Stimulated activated naive CD8-positive, alpha-beta T cell treated with anti-CD3 and anti-CD28 coated beads, Interleukin-15, Interleukin-2, amounts not matched to agents 100 ng/mL and 50 ng/mL, for 24 hours (primary cell): Measurements from ENCODE around the gene CRISPLD2.
"Not testable (repeated sequence)": the region's sequence is repeated elsewhere in the genome, so short reads cannot be mapped to it uniquely, and the experiment has no call there.

Source experiments
- H3K27ac Mint-ChIP-seq: one replicate; pipeline ENCODE4 v1.8.0; 2021; ENCODE audit warnings: mild to moderate bottlenecking, mixed read lengths
- H3K27me3 Mint-ChIP-seq: one replicate; pipeline ENCODE4 v1.8.0; 2021; ENCODE audit warnings: mixed read lengths
- H3K36me3 Mint-ChIP-seq: one replicate; pipeline ENCODE4 v1.8.0; 2021; ENCODE audit warnings: low read depth, mixed read lengths
- H3K4me1 Mint-ChIP-seq: one replicate; pipeline ENCODE4 v1.8.0; 2021; ENCODE audit warnings: low read depth, mixed read lengths
- H3K4me3 Mint-ChIP-seq: one replicate; pipeline ENCODE4 v1.8.0; 2021; ENCODE audit warnings: mild to moderate bottlenecking, mixed read lengths
- H3K9me3 Mint-ChIP-seq: one replicate; pipeline ENCODE4 v1.8.0; 2021; ENCODE audit warnings: mixed read lengths

Gene CRISPLD2

GRCh38 chr16:84931506-84931905 is 111.7 kb downstream of the CRISPLD2 start:
- Mint-ChIP-seq H3K27ac (no peak overlapping the region), H3K36me3 (no peaks in the 10 kb centered on the region), H3K4me1 (peaks cover 4% of the 10 kb centered on the region), H3K27me3 (no peaks in the 10 kb centered on the region), H3K4me3 (no peak overlapping the region), H3K9me3 (peaks cover 3% of the 10 kb centered on the region)

- H3K27me3 Mint-ChIP-seq: no peaks in the 10 kb centered on the region
- no peak overlapping the region for H3K27ac Mint-ChIP-seq
- H3K9me3 Mint-ChIP-seq: peaks cover 3% of the 10 kb centered on the region
- H3K4me3 Mint-ChIP-seq: no peak overlapping the region
- H3K4me1 Mint-ChIP-seq: peaks cover 4% of the 10 kb centered on the region
- H3K36me3 Mint-ChIP-seq: no peaks in the 10 kb centered on the region
These were observed 112.9 kb downstream of the CRISPLD2 start for GRCh38 chr16:84932681-84933080.

- no peak overlapping the region for H3K27ac Mint-ChIP-seq
- peaks cover 3% of the 10 kb centered on the region for H3K9me3 Mint-ChIP-seq
- H3K4me3 Mint-ChIP-seq: no peak overlapping the region
- H3K36me3 Mint-ChIP-seq: no peaks in the 10 kb centered on the region
- H3K27me3 Mint-ChIP-seq: no peaks in the 10 kb centered on the region
- peaks cover 4% of the 10 kb centered on the region for H3K4me1 Mint-ChIP-seq
These were observed 114.2 kb downstream of the CRISPLD2 start for GRCh38 chr16:84933774-84934631.

GRCh38 chr16:84937196-84938005 is 117.6 kb downstream of the CRISPLD2 start:
- H3K4me1 Mint-ChIP-seq: no peaks in the 10 kb centered on the region
- no peak overlapping the region for H3K27ac Mint-ChIP-seq
- H3K9me3 Mint-ChIP-seq: no peaks in the 10 kb centered on the region
- no peak overlapping the region for H3K4me3 Mint-ChIP-seq
- no peaks in the 10 kb centered on the region for H3K36me3 Mint-ChIP-seq
- H3K27me3 Mint-ChIP-seq: no peaks in the 10 kb centered on the region

GRCh38 chr16:84938616-84939015 is 118.8 kb downstream of the CRISPLD2 start:
- H3K27ac Mint-ChIP-seq, H3K27me3 Mint-ChIP-seq, H3K4me1 Mint-ChIP-seq, H3K9me3 Mint-ChIP-seq, H3K36me3 Mint-ChIP-seq, H3K4me3 Mint-ChIP-seq: not testable (repeated sequence)

- no peaks in the 10 kb centered on the region for H3K36me3 Mint-ChIP-seq
- peaks cover 3% of the 10 kb centered on the region for H3K27me3 Mint-ChIP-seq
- no peaks in the 10 kb centered on the region for H3K9me3 Mint-ChIP-seq
- H3K27ac Mint-ChIP-seq: no peak overlapping the region
- no peaks in the 10 kb centered on the region for H3K4me1 Mint-ChIP-seq
- H3K4me3 Mint-ChIP-seq: no peak overlapping the region
These were observed 121.1 kb downstream of the CRISPLD2 start for GRCh38 chr16:84940670-84941551.

- Mint-ChIP-seq H3K4me3 (no peak overlapping the region), H3K4me1 (no peaks in the 10 kb centered on the region), H3K27me3 (peaks cover 3% of the 10 kb centered on the region), H3K27ac (no peak overlapping the region), H3K9me3 (no peaks in the 10 kb centered on the region), H3K36me3 (no peaks in the 10 kb centered on the region)
These were observed 122.1 kb downstream of the CRISPLD2 start for GRCh38 chr16:84941921-84942320.

GRCh38 chr16:84942786-84943185 is 123.0 kb downstream of the CRISPLD2 start:
- no peak overlapping the region for H3K27ac Mint-ChIP-seq

GRCh38 chr16:84943620-84944019 is 123.8 kb downstream of the CRISPLD2 start:
- Mint-ChIP-seq H3K27me3 (peaks cover 3% of the 10 kb centered on the region), H3K27ac (no peak overlapping the region), H3K4me3 (no peak overlapping the region), H3K36me3 (no peaks in the 10 kb centered on the region), H3K9me3 (no peaks in the 10 kb centered on the region), H3K4me1 (no peaks in the 10 kb centered on the region)

More at GRCh38 chr16:84942786-84943185, 123.0 kb downstream of the CRISPLD2 start:
- Mint-ChIP-seq H3K4me3 (no peak overlapping the region), H3K4me1 (no peaks in the 10 kb centered on the region), H3K9me3 (no peaks in the 10 kb centered on the region), H3K36me3 (no peaks in the 10 kb centered on the region), H3K27me3 (peaks cover 3% of the 10 kb centered on the region)

GRCh38 chr16:84947022-84947421 is 127.2 kb downstream of the CRISPLD2 start:
- H3K27me3 Mint-ChIP-seq: peaks cover 3% of the 10 kb centered on the region
- no peak overlapping the region for H3K4me3 Mint-ChIP-seq
- H3K36me3 Mint-ChIP-seq: no peaks in the 10 kb centered on the region

GRCh38 chr16:84947996-84948850 is 128.4 kb downstream of the CRISPLD2 start:
- no peak overlapping the region for H3K27ac Mint-ChIP-seq
- H3K4me1 Mint-ChIP-seq: no peaks in the 10 kb centered on the region
- H3K36me3 Mint-ChIP-seq: no peaks in the 10 kb centered on the region
- H3K9me3 Mint-ChIP-seq: no peaks in the 10 kb centered on the region
- no peak overlapping the region for H3K4me3 Mint-ChIP-seq
- peaks cover 3% of the 10 kb centered on the region for H3K27me3 Mint-ChIP-seq

More at GRCh38 chr16:84947022-84947421, 127.2 kb downstream of the CRISPLD2 start:
- no peaks in the 10 kb centered on the region for H3K9me3 Mint-ChIP-seq
- no peaks in the 10 kb centered on the region for H3K4me1 Mint-ChIP-seq
- no peak overlapping the region for H3K27ac Mint-ChIP-seq

- no peak overlapping the region for H3K27ac Mint-ChIP-seq
- no peaks in the 10 kb centered on the region for H3K36me3 Mint-ChIP-seq
- H3K4me3 Mint-ChIP-seq: no peak overlapping the region
- no peaks in the 10 kb centered on the region for H3K9me3 Mint-ChIP-seq
- H3K27me3 Mint-ChIP-seq: peaks cover 3% of the 10 kb centered on the region
- no peaks in the 10 kb centered on the region for H3K4me1 Mint-ChIP-seq
These were observed 129.2 kb downstream of the CRISPLD2 start for GRCh38 chr16:84948851-84949610.

- Mint-ChIP-seq H3K36me3 (no peaks in the 10 kb centered on the region), H3K9me3 (no peaks in the 10 kb centered on the region), H3K4me3 (no peak overlapping the region), H3K4me1 (no peaks in the 10 kb centered on the region), H3K27ac (no peak overlapping the region), H3K27me3 (no peaks in the 10 kb centered on the region)
These were observed 130.1 kb downstream of the CRISPLD2 start for GRCh38 chr16:84949772-84950436.
